ENCODE results near the gene PIGP.

- TF ChIP-seq CTCF (IDR thresholded peaks at IDR 0.05 in 8 of 11, conservative IDR thresholded peaks at IDR 0.05 in 3 of 11) (no peak), POLR2AphosphoS5 (IDR thresholded peaks at IDR 0.05) (no peak), POLR2A (IDR thresholded peaks at IDR 0.05) (no peak)
These were observed 2.4 kb upstream of the PIGP start for GRCh38 chr21:37075214-37075770.

All from spleen (tissue), 7 donors.